HepG2 (cell line): ENCODE data around the gene GPR87. TPM values are rescaled to one million over a fixed set of nuclear protein-coding genes. Genes with fewer than 3 reads are reported as not detected.

Experiments used
- ATAC-seq: fragments of 200-7000 bp; cut with Tn5 transposase; 3 replicates; pipeline ENCODE4 v1.9.1; 2020; ENCODE audit warnings: mild to moderate bottlenecking, moderate library complexity
- BruUV-seq: library from RNA; stranded (reverse); fragments of 400-500 nt; replicated peaks from 2 replicates; lab custom pipeline; 2021; lab: Mats Ljungman, UMichigan
- CTCF ChIA-PET: fragments of 300-600 bp; formaldehyde crosslinking; extraction: SDS; loops from one replicate; lab custom pipeline; 2021; ENCODE audit warnings: low total read pairs, inconsistent platforms, low intra/inter-chr PET ratio; lab: Yijun Ruan, JAX
- POLR2A ChIA-PET: fragments of 350-600 bp; sonication (Branson Sonifier 250); formaldehyde crosslinking; loops from one replicate; lab custom pipeline; 2020; ENCODE audit warnings: antibody characterized with exemption, inconsistent platforms; lab: Yijun Ruan, JAX
- DNase-seq: peaks from one replicate; pipeline ENCODE4 v3.0.0-alpha.2; 2015; ENCODE audit warnings: low spot score
- FAIRE-seq: peaks from 3 replicates; lab custom pipeline; 2011; peaks lifted over from hg19 to GRCh38; lab: Jason Lieb, UNC
- H2AFZ ChIP-seq: one replicate; pipeline ENCODE4 v1.6.1; 2011; ENCODE audit warnings: low read length, inconsistent platforms
- H3K27ac ChIP-seq: fragments of 300-600 bp; 3 replicates; pipeline ENCODE4 v1.8.0; 2011; ENCODE audit warnings: mixed run types, mild to moderate bottlenecking, mixed read lengths, low read length, inconsistent platforms; ENCODE audit not compliant: insufficient read depth; ENCODE audit errors: extremely low read length
- H3K27me3 ChIP-seq, 2 experiments: fragments of 200-600 bp in 1 of 2; 2 replicates in 1 of 2; 3 replicates in 1 of 2; pipeline versions ENCODE4 v1.6.0 to v1.8.0; 2011; ENCODE audit warnings: low read length in 2 of 2, mild to moderate bottlenecking in 2 of 2, moderate library complexity in 2 of 2, inconsistent platforms in 1 of 2; ENCODE audit not compliant: insufficient read depth in 2 of 2, control insufficient read depth in 1 of 2
- H3K36me3 ChIP-seq, 2 experiments: fragments of 200-600 bp in 1 of 2; replicated peaks in 1 of 2; 2 replicates in 1 of 2; 3 replicates in 1 of 2; pipeline versions ENCODE4 v1.5.1 to v1.8.0; 2011; ENCODE audit warnings: low read length in 2 of 2, inconsistent platforms in 1 of 2; ENCODE audit not compliant: insufficient read depth in 2 of 2, control insufficient read depth in 1 of 2
- H3K4me1 ChIP-seq: 2 replicates; pipeline ENCODE4 v1.5.1; 2012; ENCODE audit warnings: low read length, inconsistent platforms; ENCODE audit not compliant: insufficient read depth
- H3K4me2 ChIP-seq: 2 replicates; pipeline ENCODE4 v1.6.0; 2011; ENCODE audit warnings: low read depth, low read length, inconsistent platforms
- H3K4me3 ChIP-seq, 3 experiments: fragments of 200-600 bp in 1 of 3; sonication (generic), shearing (Covaris generic) in 1 of 3; replicated peaks in 1 of 3; 2 replicates each; pipeline ENCODE4 v1.5.1; 2011 to 2016; ENCODE audit warnings: low read length in 3 of 3, inconsistent platforms in 2 of 3, low read depth in 2 of 3, mild to moderate bottlenecking in 2 of 3, control low read depth in 1 of 3, mixed read lengths in 1 of 3; ENCODE audit not compliant: insufficient read depth in 1 of 3
- H3K79me2 ChIP-seq: one replicate; pipeline ENCODE4 v1.6.1; 2011; ENCODE audit warnings: low read length, inconsistent platforms; ENCODE audit not compliant: insufficient read depth
- H3K9ac ChIP-seq: 2 replicates; pipeline ENCODE4 v1.6.0; 2011; ENCODE audit warnings: mild to moderate bottlenecking, low read depth, low read length, inconsistent platforms; ENCODE audit not compliant: insufficient read depth
- H3K9me3 ChIP-seq: 2 replicates; pipeline ENCODE4 v1.5.1; 2012; ENCODE audit warnings: mild to moderate bottlenecking, low read length
- H4K20me1 ChIP-seq: 2 replicates; pipeline ENCODE4 v1.6.0; 2011; ENCODE audit warnings: inconsistent platforms, mild to moderate bottlenecking, low read length, moderate library complexity; ENCODE audit not compliant: insufficient read depth
- MEIS1 ChIP-seq: sonication (generic); formaldehyde crosslinking; IDR thresholded peaks from 2 replicates; pipeline ENCODE4 v1.9.0; 2021; ENCODE audit warnings: mild to moderate bottlenecking, missing genetic modification reagents, moderate library complexity, borderline replicate concordance
- NFATC3 ChIP-seq: sonication (generic); formaldehyde crosslinking; IDR thresholded peaks from 2 replicates; pipeline ENCODE4 v1.5.1; 2020; ENCODE audit warnings: mild to moderate bottlenecking, missing genetic modification reagents
- RORA ChIP-seq: sonication (generic); formaldehyde crosslinking; IDR thresholded peaks from 2 replicates; pipeline ENCODE4 v1.5.0; 2020; ENCODE audit warnings: mild to moderate bottlenecking, missing genetic modification reagents, moderate library complexity
- ZNF329 ChIP-seq: sonication (generic); formaldehyde crosslinking; IDR thresholded peaks from 2 replicates; pipeline ENCODE4 v1.9.0; 2021; ENCODE audit warnings: low read depth, mild to moderate bottlenecking, missing genetic modification reagents
- WGBS: methylation state at CpG from one replicate; pipeline ENCODE4 v1.1.6; 2017; ENCODE audit warnings: low lambda C conversion rate; 5-methylcytosine and 5-hydroxymethylcytosine counted together
- in situ Hi-C: cut with HindIII; loops from 2 replicates; pipeline ENCODE4 v1.10.0; 2017; ENCODE audit warnings: low pct_unique_long_range_greater_than_20kb; ENCODE audit not compliant: extremely low pct_ligation_motif_present
- intact Hi-C: fragments of 100-400 bp; cut with micrococcal nuclease; formaldehyde crosslinking; loops from one replicate; pipeline ENCODE4 v1.10.0; 2022; ENCODE audit not compliant: unreplicated experiment
- polyA plus RNA-seq, 8 experiments: library from polyadenylated mRNA; depleted of rRNA in 3 of 8; stranded (reverse) in 7 of 8; unstranded in 1 of 8; fragments of >200 nt; fragmentation: Illumina TruSeq in 4 of 8; extraction: Trizol in 4 of 8; gene quantifications; 2 replicates each; pipeline versions ENCODE4 v1.2.1 to v1.2.3, GENCODE V29; 2011 to 2016; ENCODE audit warnings: low read depth in 4 of 8, missing spikeins in 1 of 8, mixed read lengths in 1 of 8; ENCODE audit not compliant: insufficient read depth in 1 of 8
- total RNA-seq, 5 experiments: library from RNA; depleted of rRNA; stranded (reverse); fragments of >200 nt; fragmentation: Illumina TruSeq; extraction: Trizol; gene quantifications; 2 replicates each; pipeline ENCODE4 v1.2.3, GENCODE V29; 2016; ENCODE audit warnings: low read depth in 1 of 5
- TF ChIP-seq, protein P1 (sequence below): fragments of 450-650 bp; IDR thresholded peaks from 2 replicates; pipeline ENCODE4 v1.6.1; 2017; ENCODE audit warnings: mild to moderate bottlenecking
- TF ChIP-seq, protein P2 (sequence below): sonication (generic); formaldehyde crosslinking; IDR thresholded peaks from 2 replicates; pipeline ENCODE4 v1.9.0; 2021; ENCODE audit warnings: missing genetic modification reagents, borderline replicate concordance

The GPR87 gene
- total and polyA plus RNA-seq, 2 of the 13 experiments (the other 11 are each of a cell fraction or from before 2014, with no cell fraction given): not detected

DNA sequence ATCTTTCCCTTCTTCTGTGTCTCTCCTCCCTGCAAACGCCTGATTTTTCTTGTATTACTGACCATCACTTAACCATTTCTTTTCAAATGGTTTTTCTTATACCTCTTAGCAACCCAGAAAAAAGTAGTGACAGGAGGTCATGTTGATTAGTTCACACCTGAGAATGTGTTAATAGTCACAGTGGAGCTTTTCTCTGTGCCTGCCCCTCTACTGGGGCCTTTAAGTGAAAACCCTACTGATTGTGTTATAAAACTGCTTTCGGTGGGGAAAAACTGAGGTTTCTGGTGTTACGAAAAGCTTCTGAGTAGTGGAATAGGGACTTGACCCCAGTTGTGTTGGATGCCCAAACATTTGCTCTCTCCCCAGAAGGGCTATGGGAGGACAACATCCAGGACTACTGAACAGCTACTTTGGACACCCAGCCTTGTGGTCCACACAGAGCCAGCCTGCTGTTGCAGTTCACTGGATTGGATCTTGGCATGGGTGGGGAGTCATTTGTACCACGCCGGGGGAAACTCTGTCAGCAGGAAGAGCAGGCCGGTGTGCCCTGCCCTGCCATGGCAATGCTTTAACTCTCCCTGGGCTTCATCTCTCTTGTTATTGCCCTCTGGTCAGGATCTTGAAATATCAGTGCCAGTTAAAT, 10.3 kb downstream of the GPR87 start:
- H3K36me3 ChIP-seq: no peaks in the 10 kb centered on the region
- no peaks in the 10 kb centered on the region for H4K20me1 ChIP-seq
- no peaks in the 10 kb centered on the region for H3K79me2 ChIP-seq
- FAIRE-seq: no peak
- H3K4me1 ChIP-seq: peaks cover 10% of the 10 kb centered on the region
- no peak overlapping the region for H3K27ac ChIP-seq
- no peak overlapping the region for H3K4me2 ChIP-seq
- DNase-seq: no peak
- intact Hi-C loops: no loop called here
- ATAC-seq: no peak
- TF ChIP-seq, protein P1, sequence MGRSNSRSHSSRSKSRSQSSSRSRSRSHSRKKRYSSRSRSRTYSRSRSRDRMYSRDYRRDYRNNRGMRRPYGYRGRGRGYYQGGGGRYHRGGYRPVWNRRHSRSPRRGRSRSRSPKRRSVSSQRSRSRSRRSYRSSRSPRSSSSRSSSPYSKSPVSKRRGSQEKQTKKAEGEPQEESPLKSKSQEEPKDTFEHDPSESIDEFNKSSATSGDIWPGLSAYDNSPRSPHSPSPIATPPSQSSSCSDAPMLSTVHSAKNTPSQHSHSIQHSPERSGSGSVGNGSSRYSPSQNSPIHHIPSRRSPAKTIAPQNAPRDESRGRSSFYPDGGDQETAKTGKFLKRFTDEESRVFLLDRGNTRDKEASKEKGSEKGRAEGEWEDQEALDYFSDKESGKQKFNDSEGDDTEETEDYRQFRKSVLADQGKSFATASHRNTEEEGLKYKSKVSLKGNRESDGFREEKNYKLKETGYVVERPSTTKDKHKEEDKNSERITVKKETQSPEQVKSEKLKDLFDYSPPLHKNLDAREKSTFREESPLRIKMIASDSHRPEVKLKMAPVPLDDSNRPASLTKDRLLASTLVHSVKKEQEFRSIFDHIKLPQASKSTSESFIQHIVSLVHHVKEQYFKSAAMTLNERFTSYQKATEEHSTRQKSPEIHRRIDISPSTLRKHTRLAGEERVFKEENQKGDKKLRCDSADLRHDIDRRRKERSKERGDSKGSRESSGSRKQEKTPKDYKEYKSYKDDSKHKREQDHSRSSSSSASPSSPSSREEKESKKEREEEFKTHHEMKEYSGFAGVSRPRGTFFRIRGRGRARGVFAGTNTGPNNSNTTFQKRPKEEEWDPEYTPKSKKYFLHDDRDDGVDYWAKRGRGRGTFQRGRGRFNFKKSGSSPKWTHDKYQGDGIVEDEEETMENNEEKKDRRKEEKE: no peak
- TF ChIP-seq NFATC3: no peak
- TF ChIP-seq, protein P2, sequence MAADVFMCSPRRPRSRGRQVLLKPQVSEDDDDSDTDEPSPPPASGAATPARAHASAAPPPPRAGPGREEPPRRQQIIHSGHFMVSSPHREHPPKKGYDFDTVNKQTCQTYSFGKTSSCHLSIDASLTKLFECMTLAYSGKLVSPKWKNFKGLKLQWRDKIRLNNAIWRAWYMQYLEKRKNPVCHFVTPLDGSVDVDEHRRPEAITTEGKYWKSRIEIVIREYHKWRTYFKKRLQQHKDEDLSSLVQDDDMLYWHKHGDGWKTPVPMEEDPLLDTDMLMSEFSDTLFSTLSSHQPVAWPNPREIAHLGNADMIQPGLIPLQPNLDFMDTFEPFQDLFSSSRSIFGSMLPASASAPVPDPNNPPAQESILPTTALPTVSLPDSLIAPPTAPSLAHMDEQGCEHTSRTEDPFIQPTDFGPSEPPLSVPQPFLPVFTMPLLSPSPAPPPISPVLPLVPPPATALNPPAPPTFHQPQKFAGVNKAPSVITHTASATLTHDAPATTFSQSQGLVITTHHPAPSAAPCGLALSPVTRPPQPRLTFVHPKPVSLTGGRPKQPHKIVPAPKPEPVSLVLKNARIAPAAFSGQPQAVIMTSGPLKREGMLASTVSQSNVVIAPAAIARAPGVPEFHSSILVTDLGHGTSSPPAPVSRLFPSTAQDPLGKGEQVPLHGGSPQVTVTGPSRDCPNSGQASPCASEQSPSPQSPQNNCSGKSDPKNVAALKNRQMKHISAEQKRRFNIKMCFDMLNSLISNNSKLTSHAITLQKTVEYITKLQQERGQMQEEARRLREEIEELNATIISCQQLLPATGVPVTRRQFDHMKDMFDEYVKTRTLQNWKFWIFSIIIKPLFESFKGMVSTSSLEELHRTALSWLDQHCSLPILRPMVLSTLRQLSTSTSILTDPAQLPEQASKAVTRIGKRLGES: no peak
- TF ChIP-seq ZNF329 (CRISPR knock-in tag): no peak
- no peak for TF ChIP-seq MEIS1
- no peak for TF ChIP-seq RORA (CRISPR knock-in tag)
- TF ChIP-seq, all 625 proteins: peak for 0
- 94% methylated on average over 6 of the region's 6 CpGs for WGBS
- Histone ChIP-seq H3K27me3 (no peaks in the 10 kb centered on the region), H3K9ac (no peak overlapping the region), H3K9me3 (no peaks in the 10 kb centered on the region), H2AFZ (no peak overlapping the region), H3K4me3 (no peak overlapping the region)
- in situ Hi-C loops: no loop called here
- no TSS peak for BruUV-seq
- CTCF ChIA-PET: no interaction called here
- POLR2A ChIA-PET: no interaction called here
